DOHH2 (cell line): ENCODE data around the gene RAD1.

Source experiments
- H3F3A ChIP-seq: fragments of 200-600 bp; sonication (generic), shearing (Covaris generic); 2 replicates; pipeline ENCODE4 v1.6.0; 2016; ENCODE audit warnings: antibody characterized with exemption, mild to moderate bottlenecking; ENCODE audit not compliant: control insufficient read depth, insufficient read depth
- H3K27ac ChIP-seq: fragments of 200-600 bp; sonication (generic); 2 replicates; pipeline ENCODE4 v1.5.1; 2014; ENCODE audit warnings: low read depth, mild to moderate bottlenecking, low read length, moderate library complexity
- H3K27me3 ChIP-seq: fragments of 200-600 bp; sonication (generic); 2 replicates; pipeline ENCODE4 v1.6.1; 2014; ENCODE audit warnings: mild to moderate bottlenecking, low read length, mixed read lengths; ENCODE audit not compliant: control insufficient read depth
- H3K36me3 ChIP-seq: fragments of 200-600 bp; sonication (generic); 2 replicates; pipeline ENCODE4 v1.6.1; 2014; ENCODE audit warnings: mild to moderate bottlenecking, low read length, moderate library complexity, mixed read lengths; ENCODE audit not compliant: control insufficient read depth
- H3K4me1 ChIP-seq: fragments of 200-600 bp; sonication (generic); 2 replicates; pipeline ENCODE4 v1.6.1; 2014; ENCODE audit warnings: mild to moderate bottlenecking, low read length, mixed read lengths; ENCODE audit not compliant: control insufficient read depth
- H3K4me2 ChIP-seq: fragments of 200-600 bp; sonication (generic); 2 replicates; pipeline ENCODE4 v1.6.0; 2014; ENCODE audit warnings: mild to moderate bottlenecking, low read length, moderate library complexity
- H3K4me3 ChIP-seq: fragments of 200-600 bp; sonication (generic); 2 replicates; pipeline ENCODE4 v1.5.1; 2014; ENCODE audit warnings: mild to moderate bottlenecking, low read length, mixed read lengths
- H3K79me2 ChIP-seq: fragments of 200-600 bp; sonication (generic); 2 replicates; pipeline ENCODE4 v1.6.1; 2014; ENCODE audit warnings: mild to moderate bottlenecking, low read length, mixed read lengths; ENCODE audit not compliant: control insufficient read depth
- H3K9me2 ChIP-seq: fragments of 200-600 bp; sonication (generic); replicated peaks from 2 replicates; pipeline ENCODE4 v1.6.1; 2014; ENCODE audit warnings: mild to moderate bottlenecking, low read length, mixed read lengths; ENCODE audit not compliant: control insufficient read depth
- H3K9me3 ChIP-seq: fragments of 200-600 bp; sonication (generic); 2 replicates; pipeline ENCODE4 v1.6.1; 2014; ENCODE audit warnings: antibody characterized with exemption, low read length, mixed read lengths; ENCODE audit not compliant: control insufficient read depth, insufficient read depth
- H4K20me1 ChIP-seq: fragments of 200-600 bp; sonication (generic); 2 replicates; pipeline ENCODE4 v1.6.0; 2014; ENCODE audit warnings: low read depth, mild to moderate bottlenecking, antibody characterized with exemption, low read length, moderate library complexity; ENCODE audit not compliant: control insufficient read depth, insufficient read depth
- CTCF ChIP-seq: fragments of 200-600 bp; sonication (generic); IDR thresholded peaks from one replicate; pipeline ENCODE4 v1.5.1; 2014; ENCODE audit warnings: antibody characterized with exemption, mild to moderate bottlenecking, low read depth, low read length; ENCODE audit not compliant: poor library complexity, severe bottlenecking
- EZH2phosphoT487 ChIP-seq: fragments of 200-600 bp; sonication (generic); IDR thresholded peaks from 2 replicates; pipeline ENCODE4 v1.6.1; 2017; ENCODE audit warnings: borderline replicate concordance, mild to moderate bottlenecking, antibody characterized with exemption, low read length, moderate library complexity, mixed read lengths

RAD1 gene

GRCh38 chr5:34857161-34857560 is 58.1 kb downstream of the RAD1 start:
- Histone ChIP-seq H4K20me1 (no peaks in the 10 kb centered on the region), H3K4me2 (no peak overlapping the region), H3K9me3 (no peaks in the 10 kb centered on the region), H3K9me2 (no peaks in the 10 kb centered on the region), H3K4me1 (peaks cover 6% of the 10 kb centered on the region), H3F3A (no peaks in the 10 kb centered on the region), H3K4me3 (no peak overlapping the region), H3K27me3 (no peaks in the 10 kb centered on the region), H3K27ac (no peak overlapping the region), H3K79me2 (no peaks in the 10 kb centered on the region), H3K36me3 (no peaks in the 10 kb centered on the region)
- TF ChIP-seq CTCF = no peak
- no peak for TF ChIP-seq EZH2phosphoT487
